Activated CD8-positive, alpha-beta memory T cell treated with anti-CD3 and anti-CD28 coated beads, Interleukin-2, amount 50 U/mL, for 48 hours (primary cell): ENCODE measurements around the gene TLK2.

Experiments used
- DNase-seq: peaks from one replicate; pipeline ENCODE4 v3.0.0-alpha.2; 2020

The TLK2 gene

DNA sequence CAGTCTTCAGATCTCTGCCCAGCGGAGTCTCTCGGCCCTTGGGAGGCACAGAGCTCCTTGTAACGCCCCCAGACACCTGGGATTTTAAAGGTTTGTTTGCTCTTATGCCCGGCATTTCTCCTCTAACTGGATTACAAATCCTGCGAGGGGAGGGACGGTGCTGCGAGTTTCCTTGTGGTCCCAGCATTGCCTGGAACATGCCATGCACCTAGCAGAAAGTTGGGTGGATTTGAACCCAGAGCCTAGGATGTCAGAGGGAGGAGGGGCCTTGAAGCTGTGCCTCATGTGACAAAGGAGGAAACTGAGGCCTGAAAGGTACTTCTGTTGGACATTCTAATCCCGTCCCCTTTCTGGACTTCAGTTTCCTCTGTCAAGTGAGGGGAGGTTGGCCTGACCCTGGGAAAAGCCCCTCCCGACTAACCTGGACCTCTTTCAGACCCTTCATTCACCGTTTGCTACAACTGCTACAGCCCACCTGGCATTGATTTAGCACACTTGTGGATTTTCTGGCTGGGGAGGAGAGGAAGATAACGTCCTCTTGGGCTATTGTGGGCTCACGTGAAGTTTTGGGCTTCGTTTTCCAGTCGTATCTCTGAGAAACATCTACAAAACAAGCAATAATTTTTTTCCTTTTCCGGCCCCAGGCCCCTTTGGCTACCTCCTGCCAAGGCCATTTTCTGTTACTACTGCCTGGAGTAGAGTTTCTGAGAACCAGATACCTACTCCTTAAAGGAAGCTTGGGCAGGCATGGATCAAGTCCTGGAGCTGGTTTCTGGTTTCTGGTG is 179.7 kb downstream of the TLK2 start:
- no peak for DNase-seq

GRCh38 chr17:62660629-62661118 is 182.0 kb downstream of the TLK2 start:
- DNase-seq = no peak

DNA sequence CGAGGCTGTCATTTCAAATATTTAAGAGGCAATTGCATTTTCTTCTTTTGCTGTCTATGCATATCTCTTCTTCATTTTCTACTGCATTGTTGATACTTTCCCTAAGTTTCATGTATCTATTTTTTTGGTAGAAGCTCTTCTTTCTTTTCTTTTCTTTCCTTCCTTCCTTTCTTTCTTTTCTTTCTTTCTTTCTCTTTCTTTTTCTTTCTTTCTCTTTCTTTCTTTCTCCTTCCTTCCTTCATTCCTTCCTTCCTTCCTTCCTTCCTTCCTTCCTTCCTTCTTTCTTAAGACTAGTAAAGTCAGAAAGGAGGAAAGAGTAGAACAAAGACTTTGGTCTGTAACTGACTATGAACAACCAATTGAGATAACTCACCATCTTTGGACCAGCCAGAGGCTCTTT is 182.7 kb downstream of the TLK2 start:
- DNase-seq = no peak

DNA sequence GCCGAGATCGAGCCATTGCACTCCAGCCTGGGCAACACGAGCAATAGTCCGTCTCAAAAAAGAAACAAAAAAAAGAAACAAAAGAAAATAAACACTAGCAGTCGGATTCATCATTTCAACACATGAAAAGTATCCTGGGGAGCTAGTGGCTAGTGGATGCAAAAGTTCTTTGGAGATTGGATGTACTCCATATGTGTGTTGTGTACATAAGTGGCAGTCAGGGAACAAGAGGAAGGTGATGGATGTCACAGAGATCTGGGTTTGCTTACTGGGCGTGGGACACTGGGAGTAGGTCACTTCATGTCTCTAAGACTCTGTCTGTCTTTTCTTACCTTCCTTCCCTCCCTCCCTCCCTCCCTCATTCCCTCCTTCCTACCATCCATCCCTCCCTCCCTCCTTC is 184.2 kb downstream of the TLK2 start:
- DNase-seq = no peak
